HG03469 (cell line): ENCODE measurements around the gene ZNF577.
"Not testable (repeated sequence)": the region's sequence is repeated elsewhere in the genome, so short reads cannot be mapped to it uniquely, and the experiment has no call there.

Experiments used
- ATAC-seq: cut with Tn5 transposase; IDR thresholded peaks from one replicate; pipeline ENCODE4 v1.9.1; 2021; ENCODE audit warnings: mild to moderate bottlenecking, moderate library complexity, moderate number of reproducible peaks; ENCODE audit not compliant: unreplicated experiment

ZNF577 gene

GRCh38 chr19:51887522-51888498 lies at the start of gene ZNF577:
Gene ZNF577, minus strand, starts transcription at chr19:51887951. Its CDS starts 7,569 bp downstream, at chr19:51880382.
- no peak for ATAC-seq

DNA sequence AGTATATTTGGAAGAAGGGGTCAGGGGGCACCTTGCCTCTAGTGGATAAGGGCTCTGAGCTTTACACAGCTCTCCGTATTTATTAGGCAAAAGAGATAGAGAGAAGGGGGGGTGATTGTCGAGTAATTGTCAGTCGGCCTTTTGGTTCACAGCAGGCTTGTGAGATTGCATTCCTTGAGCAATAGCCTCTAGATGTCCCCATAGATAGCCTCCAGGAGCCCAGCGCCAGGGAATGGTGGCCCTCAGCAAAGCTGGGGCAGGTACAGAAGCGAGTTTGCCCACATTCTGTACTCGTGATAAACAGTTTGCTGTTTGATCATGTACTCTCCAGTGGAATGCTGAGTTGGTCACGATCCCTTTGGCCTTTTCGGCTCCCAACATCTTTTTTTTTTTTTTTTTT lies 44.2 kb upstream of the ZNF577 start:
- ATAC-seq, result no peak

- ATAC-seq, result no peak
Observed at GRCh38 chr19:51927859-51928258, 40.1 kb upstream of the ZNF577 start.

GRCh38 chr19:51926784-51927741 lies 39.3 kb upstream of the ZNF577 start, which contains the start of gene ZNF613:
Gene ZNF613, plus strand, starts transcription at chr19:51927472. Its CDS starts 8,749 bp downstream, at chr19:51936221.
- no peak for ATAC-seq

GRCh38 chr19:51926426-51926783 lies 38.7 kb upstream of the ZNF577 start:
- ATAC-seq, result no peak

DNA sequence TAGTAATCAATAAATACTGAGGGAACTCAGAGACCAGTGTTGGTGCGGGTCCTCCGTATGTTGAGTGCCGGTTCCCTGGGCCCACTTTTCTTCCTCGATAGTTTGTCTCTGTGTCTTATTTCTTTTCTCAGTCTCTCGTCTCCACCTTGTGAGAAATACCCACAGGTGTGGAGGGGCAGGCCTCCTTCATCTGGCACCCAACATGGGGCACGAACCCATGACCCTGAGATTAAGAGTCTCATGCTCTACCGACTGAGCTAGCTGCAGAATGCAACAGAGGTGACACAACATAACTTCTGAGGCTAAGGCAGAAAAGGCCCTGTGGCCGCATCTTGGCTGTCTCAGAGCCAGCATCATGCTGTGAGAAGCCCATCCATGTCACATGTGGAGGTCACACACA lies 34.2 kb upstream of the ZNF577 start:
- ATAC-seq, result no peak

DNA sequence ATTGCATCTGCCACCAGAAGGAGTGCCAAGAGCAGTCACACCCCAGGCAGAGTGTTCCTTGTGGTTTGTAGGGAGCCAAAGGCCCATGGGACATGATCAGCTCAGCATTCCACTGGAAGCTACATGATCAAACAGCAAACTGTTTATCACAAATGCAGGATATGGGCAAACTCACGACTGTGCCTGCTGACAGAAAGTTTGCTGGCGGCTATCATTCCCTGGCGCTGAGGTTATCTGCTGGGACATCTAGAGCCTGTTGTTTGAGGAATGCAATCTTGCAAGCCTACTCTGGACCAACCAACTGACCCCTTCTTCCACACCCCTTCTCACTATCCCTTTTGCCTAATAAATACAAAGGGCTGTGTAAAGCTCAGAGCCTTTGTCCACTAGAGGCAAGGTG lies 31.9 kb upstream of the ZNF577 start:
- no peak for ATAC-seq

DNA sequence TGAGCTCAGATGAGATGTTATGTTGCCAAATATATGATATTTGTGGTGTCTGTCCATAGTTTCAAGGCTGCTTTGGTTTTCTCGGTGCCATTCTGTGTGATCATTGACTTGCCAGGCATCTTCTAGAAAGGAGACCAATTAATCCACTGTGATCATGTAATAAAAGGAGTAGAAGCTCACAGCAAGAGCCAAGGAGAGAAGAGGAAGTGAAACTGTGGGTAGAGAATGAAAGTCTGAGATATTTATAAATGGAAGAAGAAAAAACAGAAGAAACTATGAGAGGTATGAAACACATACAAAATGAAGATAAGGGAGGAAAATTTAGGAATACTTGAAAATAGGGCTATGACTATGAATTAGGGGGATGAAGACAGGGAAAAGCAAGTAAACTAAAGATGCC lies 28.4 kb upstream of the ZNF577 start:
- no peak for ATAC-seq

- no peak for ATAC-seq
Observed at GRCh38 chr19:51915324-51915867, 27.6 kb upstream of the ZNF577 start.

DNA sequence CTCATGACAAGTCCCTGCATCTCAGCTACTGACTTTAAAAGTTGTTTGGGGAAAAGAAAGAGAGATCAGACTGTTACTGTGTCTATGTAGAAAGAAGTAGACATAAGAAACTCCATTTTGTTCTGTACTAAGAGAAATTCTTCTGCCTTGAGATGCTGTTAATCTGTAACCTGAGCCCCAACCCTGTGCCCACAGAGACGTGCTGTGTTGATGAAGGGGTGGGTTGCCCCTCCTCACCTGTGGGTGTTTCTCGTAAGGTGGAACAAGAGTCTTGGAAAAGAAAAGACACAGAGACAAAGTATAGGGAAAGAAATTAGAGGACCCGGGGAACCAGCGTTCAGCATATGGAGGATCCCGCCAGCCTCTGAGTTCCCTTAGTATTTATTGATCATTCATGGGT lies 20.2 kb upstream of the ZNF577 start:
- ATAC-seq, result not testable (repeated sequence)

DNA sequence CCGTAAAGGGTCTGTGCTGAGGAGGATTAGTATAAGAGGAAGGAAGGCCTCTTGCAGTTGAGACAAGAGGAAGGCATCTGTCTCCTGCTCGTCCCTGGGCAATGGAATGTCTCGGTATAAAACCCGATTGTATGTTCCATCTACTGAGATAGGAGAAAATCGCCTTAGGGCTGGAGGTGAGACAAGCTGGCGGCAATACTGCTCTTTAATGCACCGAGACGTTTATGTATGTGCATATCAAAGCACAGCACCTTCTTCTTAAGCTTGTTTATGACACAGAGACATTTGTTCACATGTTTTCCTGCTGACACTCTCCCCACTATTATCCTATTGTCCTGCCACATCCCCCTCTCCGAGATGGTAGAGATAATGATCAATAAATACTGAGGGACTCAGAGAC lies 18.4 kb upstream of the ZNF577 start:
- not testable (repeated sequence) for ATAC-seq

DNA sequence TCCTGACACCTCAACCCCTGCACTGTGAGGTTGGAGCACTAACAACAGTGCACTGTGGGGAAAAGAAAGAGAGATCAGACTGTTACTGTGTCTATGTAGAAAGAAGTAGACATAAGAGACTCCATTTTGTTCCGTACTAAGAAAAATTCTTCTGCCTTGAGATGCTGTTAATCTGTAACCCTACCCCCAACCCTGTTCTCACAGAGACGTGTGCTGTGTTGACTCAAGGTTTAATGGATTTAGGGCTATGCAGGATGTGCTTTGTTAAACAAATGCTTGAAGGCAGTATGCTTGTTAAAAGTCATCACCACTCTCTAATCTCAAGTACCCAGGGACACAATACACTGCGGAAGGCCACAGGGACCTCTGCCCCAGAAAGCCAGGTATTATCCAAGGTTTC lies 17.9 kb upstream of the ZNF577 start:
- not testable (repeated sequence) for ATAC-seq

- ATAC-seq, result no peak
Observed at GRCh38 chr19:51905206-51905605, 17.5 kb upstream of the ZNF577 start.

GRCh38 chr19:51904331-51905165 lies 16.8 kb upstream of the ZNF577 start, which contains the start of gene ZNF649:
Gene ZNF649, minus strand, starts transcription at chr19:51905017. Its CDS starts 4,910 bp downstream, at chr19:51900107.
- ATAC-seq, result no peak

DNA sequence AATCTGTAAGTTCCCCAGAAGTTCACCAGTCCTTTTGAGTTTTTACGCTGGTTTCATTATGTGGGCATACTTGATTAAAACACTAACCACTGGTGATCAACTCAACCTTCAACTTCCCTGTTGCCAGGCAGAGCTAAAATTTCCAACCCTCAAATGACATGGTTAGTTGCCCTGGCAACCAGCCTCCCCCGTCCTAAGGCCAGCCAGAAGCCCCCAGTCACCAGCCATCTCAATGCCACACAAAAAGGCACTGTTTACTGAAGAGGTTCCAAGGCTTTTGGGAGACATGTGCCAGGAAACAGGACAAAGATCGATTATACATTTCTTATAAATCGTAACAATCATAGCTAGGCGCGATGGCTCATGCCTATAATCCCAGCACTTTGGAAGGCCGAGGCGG lies 15.4 kb upstream of the ZNF577 start:
- ATAC-seq, result no peak

- ATAC-seq, result no peak
Observed at GRCh38 chr19:51901860-51902259, 14.1 kb upstream of the ZNF577 start.

DNA sequence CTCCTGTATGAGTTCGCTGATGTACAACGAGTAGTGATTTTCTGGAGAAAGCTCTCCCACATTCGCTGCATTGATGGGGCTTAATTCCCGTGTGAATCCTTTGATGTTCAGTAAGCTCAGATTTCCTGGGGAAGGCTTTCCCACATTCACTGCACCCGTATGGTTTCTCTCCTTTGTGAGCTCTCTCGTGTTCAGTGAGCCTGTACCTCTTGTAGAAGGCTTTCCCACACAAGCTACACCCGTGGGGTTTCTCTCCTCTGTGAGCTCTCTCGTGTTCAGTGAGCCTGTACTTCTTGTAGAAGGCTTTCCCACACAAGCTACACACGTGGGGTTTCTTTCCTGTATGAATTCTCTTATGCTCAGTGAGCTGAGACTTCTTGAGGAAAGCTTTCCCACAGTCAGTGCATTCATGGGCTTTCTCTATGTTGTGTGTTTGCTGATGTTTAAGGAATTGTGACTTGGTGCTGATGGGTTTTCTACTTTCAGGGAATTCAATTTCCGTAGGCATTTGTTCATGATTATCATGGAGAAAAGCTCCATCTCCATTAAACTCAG lies 3.5 kb upstream of the ZNF577 start:
- no peak for ATAC-seq

DNA sequence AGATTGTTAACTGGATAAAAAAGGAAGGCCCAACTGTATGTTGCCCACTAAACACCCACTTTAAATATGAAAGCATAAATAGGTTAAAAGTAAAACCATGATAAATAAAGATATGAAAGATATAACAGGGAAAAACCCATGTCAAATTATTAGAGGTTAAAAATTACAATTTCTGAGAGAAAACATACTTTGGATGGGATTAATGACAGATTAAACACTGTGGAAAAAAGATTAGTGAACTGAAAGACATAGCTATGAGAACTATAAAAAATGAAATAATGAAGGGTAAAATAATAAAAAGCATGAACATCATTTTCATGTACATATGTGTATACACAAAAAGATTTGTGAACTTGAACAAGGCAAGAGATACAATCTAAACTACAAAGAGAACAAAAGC lies 2.2 kb upstream of the ZNF577 start:
- no peak for ATAC-seq

- no peak for ATAC-seq
Observed at GRCh38 chr19:51884713-51885112, 3.0 kb downstream of the ZNF577 start.

- ATAC-seq, result no peak
Observed at GRCh38 chr19:51882518-51882917, 5.2 kb downstream of the ZNF577 start.
